Endothelial cell of umbilical vein (primary cell): Measurements from ENCODE around the gene PRPSAP1. TPM values are rescaled to one million over a fixed set of nuclear protein-coding genes. Genes with fewer than 3 reads are reported as not detected.
A peak's percentile ranks its signal among the peaks of the same experiment; 100 is the strongest.

ENCODE experiments used
- BruUV-seq: library from RNA; stranded (reverse); fragments of 400-500 nt; replicated peaks from 2 replicates; lab custom pipeline; 2021; lab: Mats Ljungman, UMichigan
- CTCF ChIA-PET: fragments of 300-600, 350-600 bp; sonication (Branson Sonifier 250); formaldehyde crosslinking; loops from one replicate; lab custom pipeline; 2021; ENCODE audit warnings: antibody characterized with exemption, inconsistent platforms; lab: Charles Lee
- POLR2A ChIA-PET: fragments of 300-600, 350-600 bp; sonication (Branson Sonifier 250); formaldehyde crosslinking; loops from one replicate; lab custom pipeline; 2021; ENCODE audit warnings: antibody characterized with exemption, inconsistent platforms; lab: Charles Lee
- DNase-seq: peaks from one replicate; pipeline ENCODE4 v3.0.0-alpha.2; 2011; ENCODE audit warnings: low read depth, low spot score
- FAIRE-seq: peaks from 2 replicates; lab custom pipeline; 2011; peaks lifted over from hg19 to GRCh38; lab: Jason Lieb, UNC
- H2AFZ ChIP-seq: 2 replicates; pipeline ENCODE4 v1.6.0; 2012; ENCODE audit warnings: low read depth, low read length, control low read depth, inconsistent platforms
- H3K27ac ChIP-seq: 2 replicates; pipeline ENCODE4 v1.5.1; 2011; ENCODE audit warnings: low read depth, mild to moderate bottlenecking, control low read depth, low read length, moderate library complexity; ENCODE audit not compliant: insufficient read depth
- H3K27me3 ChIP-seq, 2 experiments: 2 replicates each; pipeline versions ENCODE4 v1.6.0 to v1.6.1; 2011; ENCODE audit warnings: low read length in 2 of 2, mixed read lengths in 1 of 2; ENCODE audit not compliant: control insufficient read depth in 2 of 2, insufficient read depth in 2 of 2
- H3K36me3 ChIP-seq, 2 experiments: 2 replicates in 1 of 2; 3 replicates in 1 of 2; pipeline ENCODE4 v1.5.1; 2011; ENCODE audit warnings: low read length in 2 of 2, mild to moderate bottlenecking in 1 of 2, moderate library complexity in 1 of 2; ENCODE audit not compliant: control insufficient read depth in 2 of 2, insufficient read depth in 2 of 2; ENCODE audit errors: extremely low read depth in 1 of 2
- H3K4me1 ChIP-seq: 3 replicates; pipeline ENCODE4 v1.5.1; 2011; ENCODE audit warnings: mild to moderate bottlenecking, low read length; ENCODE audit not compliant: control insufficient read depth, insufficient read depth; ENCODE audit errors: extremely low read depth
- H3K4me2 ChIP-seq: 2 replicates; pipeline ENCODE4 v1.6.1; 2011; ENCODE audit warnings: low read length, control low read depth, mixed read lengths; ENCODE audit not compliant: insufficient read depth
- H3K4me3 ChIP-seq, 3 experiments: fragments of 200-600 bp in 1 of 3; sonication (generic), shearing (Covaris generic) in 1 of 3; replicated peaks in 1 of 3; 2 replicates each; pipeline ENCODE4 v1.5.1; 2011 to 2016; ENCODE audit warnings: control low read depth in 3 of 3, low read length in 3 of 3, mild to moderate bottlenecking in 2 of 3, inconsistent platforms in 1 of 3, low read depth in 1 of 3, moderate library complexity in 1 of 3; ENCODE audit not compliant: insufficient read depth in 1 of 3
- H3K79me2 ChIP-seq: 2 replicates; pipeline ENCODE4 v1.6.0; 2012; ENCODE audit warnings: low read length, inconsistent platforms; ENCODE audit not compliant: control insufficient read depth, insufficient read depth
- H3K9ac ChIP-seq: replicated peaks from 2 replicates; pipeline ENCODE3; 2011; ENCODE audit warnings: low read length, control low read depth; ENCODE audit not compliant: insufficient read depth; ENCODE audit errors: extremely low read depth
- H3K9me1 ChIP-seq: replicated peaks from 3 replicates; pipeline ENCODE4 v1.6.0; 2011; ENCODE audit warnings: mild to moderate bottlenecking, low read length; ENCODE audit not compliant: control insufficient read depth, insufficient read depth; ENCODE audit errors: extremely low read depth
- H3K9me3 ChIP-seq: replicated peaks from 2 replicates; pipeline ENCODE4 v1.5.1; 2012; ENCODE audit warnings: low read length, inconsistent platforms; ENCODE audit not compliant: control insufficient read depth, insufficient read depth
- H4K20me1 ChIP-seq: replicated peaks from 2 replicates; pipeline ENCODE3; 2011; ENCODE audit warnings: mild to moderate bottlenecking, low read length; ENCODE audit not compliant: control insufficient read depth, insufficient read depth; ENCODE audit errors: extremely low read depth
- EZH2 ChIP-seq: IDR thresholded peaks from 2 replicates; pipeline ENCODE4 v1.6.1; 2012; ENCODE audit warnings: borderline replicate concordance, low read depth, mild to moderate bottlenecking, moderate library complexity, low read length, inconsistent platforms; ENCODE audit not compliant: severe bottlenecking
- GATA2 ChIP-seq: IDR thresholded peaks from 2 replicates; pipeline ENCODE4 v1.7.0; 2011; ENCODE audit warnings: low read depth, mild to moderate bottlenecking, moderate library complexity, mixed read lengths, low read length; ENCODE audit not compliant: insufficient read length, insufficient read depth
- JUN ChIP-seq: IDR thresholded peaks from 2 replicates; pipeline ENCODE4 v1.6.1; 2011; ENCODE audit warnings: borderline replicate concordance, low read depth; ENCODE audit not compliant: insufficient read length, insufficient read depth
- MYC ChIP-seq: IDR thresholded peaks from one replicate; pipeline ENCODE4 v1.6.1; 2011; ENCODE audit warnings: mild to moderate bottlenecking, low read depth, low read length
- POLR2A ChIP-seq: IDR thresholded peaks from 2 replicates; pipeline ENCODE4 v1.6.1; 2012; ENCODE audit warnings: low read depth, mild to moderate bottlenecking, control low read depth, low read length
- POLR2AphosphoS5 ChIP-seq: IDR thresholded peaks from 2 replicates; pipeline ENCODE4 v1.6.1; 2012; ENCODE audit warnings: low read depth, mild to moderate bottlenecking, control low read depth, low read length, moderate library complexity; ENCODE audit not compliant: insufficient read depth
- dilution Hi-C: fragments of 300-500 bp; cut with MboI; formaldehyde crosslinking; loops from one replicate; pipeline ENCODE4 v1.15.0; 2019; ENCODE audit warnings: low sequenced_read_pairs; ENCODE audit not compliant: extremely low pct_ligation_motif_present
- intact Hi-C: fragments of 100-400 bp; cut with micrococcal nuclease; formaldehyde crosslinking; loops from one replicate; pipeline ENCODE4 v1.10.0; 2022
- polyA plus RNA-seq, 4 experiments: library from polyadenylated mRNA; depleted of rRNA in 3 of 4; stranded (reverse) in 3 of 4; unstranded in 1 of 4; fragments of >200 nt; gene quantifications; 2 replicates each; pipeline versions ENCODE4 v1.2.1 to v1.2.3, GENCODE V29; 2011 to 2012; ENCODE audit warnings: missing spikeins in 1 of 4
- total RNA-seq: library from RNA; stranded (reverse); gene quantifications from 2 replicates; pipeline ENCODE4 v1.2.3, GENCODE V29; 2021
- TF ChIP-seq, protein P1 (sequence below), 2 donors: IDR thresholded peaks; 1 replicate in 1 of 2; 2 replicates in 1 of 2; pipeline ENCODE4 v1.5.1; 2011; ENCODE audit warnings: low read length in 2 of 2, mild to moderate bottlenecking in 2 of 2, moderate library complexity in 2 of 2, control low read depth in 1 of 2, inconsistent platforms in 1 of 2, low read depth in 1 of 2; ENCODE audit not compliant: insufficient read depth in 1 of 2; ENCODE audit errors: extremely low read depth in 1 of 2
- TF ChIP-seq, protein P2 (sequence below): IDR thresholded peaks from 2 replicates; pipeline ENCODE4 v1.6.1; 2011; ENCODE audit not compliant: insufficient read depth, insufficient read length

The PRPSAP1 gene
- total and polyA plus RNA-seq, 2 donors (not counting 3 experiments of a cell fraction or from before 2014, with no cell fraction given) = 90.2 to 123 TPM

DNA sequence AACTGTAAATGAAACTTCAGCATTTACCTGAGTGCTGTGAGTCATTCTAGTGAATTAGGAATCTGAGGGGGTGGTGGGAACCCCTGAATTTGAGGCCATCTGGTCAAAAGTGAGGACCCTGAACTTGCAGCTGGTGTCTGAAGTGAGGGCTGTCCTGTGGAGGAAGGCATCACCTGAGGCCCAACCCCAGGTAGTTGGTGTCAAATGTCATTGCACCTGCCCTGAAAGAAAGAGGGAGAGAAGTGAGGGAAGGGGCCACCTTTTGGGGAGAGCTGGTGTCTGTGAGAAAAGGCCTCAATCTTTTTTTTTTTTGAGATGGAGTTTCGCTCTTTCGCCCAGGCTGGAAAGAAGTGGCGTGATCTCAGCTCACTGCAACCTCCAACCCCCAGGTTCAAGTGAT lies 12.5 kb upstream of the PRPSAP1 start:
- Histone ChIP-seq H4K20me1 (no peaks in the 10 kb centered on the region), H3K4me1 (peaks cover 12% of the 10 kb centered on the region), H3K27ac (no peak overlapping the region), H3K36me3 (no peaks in the 10 kb centered on the region), H3K9me1 (no peaks in the 10 kb centered on the region), H2AFZ (no peak overlapping the region), H3K4me2 (no peak overlapping the region), H3K9me3 (no peaks in the 10 kb centered on the region), H3K79me2 (no peaks in the 10 kb centered on the region), H3K27me3 (no peaks in the 10 kb centered on the region), H3K4me3 (no peak overlapping the region), H3K9ac (no peak overlapping the region)
- no peak for FAIRE-seq
- POLR2A ChIA-PET = no interaction called here
- CTCF ChIA-PET = interaction anchor here (0.7 to 6.0 kb wide), 13 partner anchors 12 to 313 kb away, joined by 3 to 103 read pairs (median 5); partner anchors contain the start of genes PRPSAP1 and SPHK1
- intact Hi-C loops = no loop called here
- no peak for DNase-seq
- dilution Hi-C loops = no loop called here
- TF ChIP-seq JUN (no peak), GATA2 (no peak), EZH2 (no peak), POLR2A (no peak), MYC (no peak)
- BruUV-seq = no TSS peak

DNA sequence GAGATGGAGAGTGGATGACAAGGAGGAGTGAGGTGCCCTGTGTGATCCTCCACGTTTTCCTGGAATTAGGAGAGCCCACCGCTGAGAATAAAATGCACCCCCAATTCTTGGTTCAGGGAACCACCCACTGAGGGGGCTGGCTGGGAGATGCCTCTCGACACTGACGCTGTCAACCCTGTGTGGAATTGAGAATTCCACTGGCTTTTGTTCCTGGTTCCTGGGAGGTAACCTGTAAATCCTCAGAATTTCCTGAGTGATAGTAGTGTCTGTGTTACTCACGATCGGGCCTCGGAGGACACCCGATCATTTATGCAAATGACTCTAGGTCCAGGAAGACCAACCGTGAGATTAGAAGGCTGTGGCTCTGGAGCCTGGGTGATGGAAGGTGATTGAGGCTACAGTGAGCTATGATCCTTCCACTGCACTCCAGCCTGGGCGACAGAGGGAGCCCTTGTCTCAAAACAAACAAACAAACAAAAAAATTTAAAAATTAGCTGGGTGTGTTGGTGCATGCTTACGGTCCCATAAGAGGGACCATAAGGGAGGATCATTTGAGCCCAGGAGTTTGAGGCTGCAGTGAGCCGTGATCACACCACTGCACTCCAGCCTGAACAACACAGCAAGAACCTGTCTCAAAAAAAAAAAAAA lies 11.7 kb upstream of the PRPSAP1 start:
- H3K27me3 ChIP-seq = no peaks in the 10 kb centered on the region
- no peaks in the 10 kb centered on the region for H3K36me3 ChIP-seq
- dilution Hi-C loops = no loop called here
- FAIRE-seq (peak; percentile 21), DNase-seq (no peak)
- H3K79me2 ChIP-seq = no peaks in the 10 kb centered on the region
- H3K4me3 ChIP-seq = no peak overlapping the region
- BruUV-seq = no TSS peak
- H3K4me1 ChIP-seq = peaks cover 6% of the 10 kb centered on the region
- no peaks in the 10 kb centered on the region for H3K9me3 ChIP-seq
- H2AFZ ChIP-seq = no peak overlapping the region
- H3K27ac ChIP-seq = no peak overlapping the region
- no peak overlapping the region for H3K9ac ChIP-seq
- no peaks in the 10 kb centered on the region for H3K9me1 ChIP-seq
- intact Hi-C loops = loop anchor here (1.0 kb wide), 1 partner anchor 33 kb away; no protein-coding TSS in a partner anchor
- no peak for TF ChIP-seq MYC
- no peak for TF ChIP-seq POLR2AphosphoS5
- TF ChIP-seq, protein P1, sequence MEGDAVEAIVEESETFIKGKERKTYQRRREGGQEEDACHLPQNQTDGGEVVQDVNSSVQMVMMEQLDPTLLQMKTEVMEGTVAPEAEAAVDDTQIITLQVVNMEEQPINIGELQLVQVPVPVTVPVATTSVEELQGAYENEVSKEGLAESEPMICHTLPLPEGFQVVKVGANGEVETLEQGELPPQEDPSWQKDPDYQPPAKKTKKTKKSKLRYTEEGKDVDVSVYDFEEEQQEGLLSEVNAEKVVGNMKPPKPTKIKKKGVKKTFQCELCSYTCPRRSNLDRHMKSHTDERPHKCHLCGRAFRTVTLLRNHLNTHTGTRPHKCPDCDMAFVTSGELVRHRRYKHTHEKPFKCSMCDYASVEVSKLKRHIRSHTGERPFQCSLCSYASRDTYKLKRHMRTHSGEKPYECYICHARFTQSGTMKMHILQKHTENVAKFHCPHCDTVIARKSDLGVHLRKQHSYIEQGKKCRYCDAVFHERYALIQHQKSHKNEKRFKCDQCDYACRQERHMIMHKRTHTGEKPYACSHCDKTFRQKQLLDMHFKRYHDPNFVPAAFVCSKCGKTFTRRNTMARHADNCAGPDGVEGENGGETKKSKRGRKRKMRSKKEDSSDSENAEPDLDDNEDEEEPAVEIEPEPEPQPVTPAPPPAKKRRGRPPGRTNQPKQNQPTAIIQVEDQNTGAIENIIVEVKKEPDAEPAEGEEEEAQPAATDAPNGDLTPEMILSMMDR (IDR thresholded peaks at IDR 0.05; ENCODE audit: extremely low read depth in 1 of 2, insufficient read depth in 1 of 2, low read depth in 1 of 2, low read length in 2 of 2) = peak; percentile 30 to 33
- TF ChIP-seq, protein P2, sequence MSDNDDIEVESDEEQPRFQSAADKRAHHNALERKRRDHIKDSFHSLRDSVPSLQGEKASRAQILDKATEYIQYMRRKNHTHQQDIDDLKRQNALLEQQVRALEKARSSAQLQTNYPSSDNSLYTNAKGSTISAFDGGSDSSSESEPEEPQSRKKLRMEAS = no peak
- ChIA-PET CTCF (interaction anchor here (0.6 to 6.0 kb wide), 20 partner anchors 10 to 312 kb away, joined by 3 to 103 read pairs (median 5); partner anchors contain the start of genes PRPSAP1 and SPHK1), POLR2A (no interaction called here)
- no peaks in the 10 kb centered on the region for H4K20me1 ChIP-seq
- H3K4me2 ChIP-seq = no peak overlapping the region
